AG09319 (cell line): ENCODE measurements around the gene NTF4.
A peak's percentile ranks its signal among the peaks of the same experiment; 100 is the strongest.

Experiments used
- DNase-seq: peaks from one replicate; pipeline ENCODE4 v3.0.0-alpha.2; 2010; ENCODE audit warnings: low read depth; ENCODE audit errors: extremely low read depth
- TF ChIP-seq, protein P1 (sequence below): IDR thresholded peaks from 2 replicates; pipeline ENCODE4 v1.5.1; 2011; ENCODE audit warnings: low read depth, mild to moderate bottlenecking, inconsistent platforms, low read length, moderate library complexity

The NTF4 gene

DNA sequence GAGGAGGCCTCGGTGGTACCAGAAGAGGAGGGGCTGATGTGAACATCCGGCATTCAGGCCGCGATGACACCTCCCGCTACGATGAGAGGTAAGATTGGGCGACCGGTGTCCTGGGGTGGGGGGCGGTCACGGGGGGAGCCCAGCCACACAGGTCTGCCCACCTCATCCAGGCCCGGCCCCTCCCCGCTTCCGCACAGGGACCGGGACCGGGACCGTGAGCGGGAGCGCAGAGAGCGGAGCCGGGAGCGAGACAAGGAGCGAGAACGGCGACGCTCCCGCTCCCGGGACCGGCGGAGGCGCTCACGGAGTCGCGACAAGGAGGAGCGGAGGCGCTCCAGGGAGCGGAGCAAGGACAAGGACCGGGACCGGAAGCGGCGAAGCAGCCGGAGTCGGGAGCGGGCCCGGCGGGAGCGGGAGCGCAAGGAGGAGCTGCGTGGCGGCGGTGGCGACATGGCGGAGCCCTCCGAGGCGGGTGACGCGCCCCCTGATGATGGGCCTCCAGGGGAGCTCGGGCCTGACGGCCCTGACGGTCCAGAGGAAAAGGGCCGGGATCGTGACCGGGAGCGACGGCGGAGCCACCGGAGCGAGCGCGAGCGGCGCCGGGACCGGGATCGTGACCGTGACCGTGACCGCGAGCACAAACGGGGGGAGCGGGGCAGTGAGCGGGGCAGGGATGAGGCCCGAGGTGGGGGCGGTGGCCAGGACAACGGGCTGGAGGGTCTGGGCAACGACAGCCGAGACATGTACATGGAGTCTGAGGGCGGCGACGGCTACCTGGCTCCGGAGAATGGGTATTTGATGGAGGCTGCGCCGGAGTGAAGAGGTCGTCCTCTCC, 43.2 kb upstream of the NTF4 start:
- no peak for DNase-seq
- TF ChIP-seq, protein P1, sequence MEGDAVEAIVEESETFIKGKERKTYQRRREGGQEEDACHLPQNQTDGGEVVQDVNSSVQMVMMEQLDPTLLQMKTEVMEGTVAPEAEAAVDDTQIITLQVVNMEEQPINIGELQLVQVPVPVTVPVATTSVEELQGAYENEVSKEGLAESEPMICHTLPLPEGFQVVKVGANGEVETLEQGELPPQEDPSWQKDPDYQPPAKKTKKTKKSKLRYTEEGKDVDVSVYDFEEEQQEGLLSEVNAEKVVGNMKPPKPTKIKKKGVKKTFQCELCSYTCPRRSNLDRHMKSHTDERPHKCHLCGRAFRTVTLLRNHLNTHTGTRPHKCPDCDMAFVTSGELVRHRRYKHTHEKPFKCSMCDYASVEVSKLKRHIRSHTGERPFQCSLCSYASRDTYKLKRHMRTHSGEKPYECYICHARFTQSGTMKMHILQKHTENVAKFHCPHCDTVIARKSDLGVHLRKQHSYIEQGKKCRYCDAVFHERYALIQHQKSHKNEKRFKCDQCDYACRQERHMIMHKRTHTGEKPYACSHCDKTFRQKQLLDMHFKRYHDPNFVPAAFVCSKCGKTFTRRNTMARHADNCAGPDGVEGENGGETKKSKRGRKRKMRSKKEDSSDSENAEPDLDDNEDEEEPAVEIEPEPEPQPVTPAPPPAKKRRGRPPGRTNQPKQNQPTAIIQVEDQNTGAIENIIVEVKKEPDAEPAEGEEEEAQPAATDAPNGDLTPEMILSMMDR, result no peak

DNA sequence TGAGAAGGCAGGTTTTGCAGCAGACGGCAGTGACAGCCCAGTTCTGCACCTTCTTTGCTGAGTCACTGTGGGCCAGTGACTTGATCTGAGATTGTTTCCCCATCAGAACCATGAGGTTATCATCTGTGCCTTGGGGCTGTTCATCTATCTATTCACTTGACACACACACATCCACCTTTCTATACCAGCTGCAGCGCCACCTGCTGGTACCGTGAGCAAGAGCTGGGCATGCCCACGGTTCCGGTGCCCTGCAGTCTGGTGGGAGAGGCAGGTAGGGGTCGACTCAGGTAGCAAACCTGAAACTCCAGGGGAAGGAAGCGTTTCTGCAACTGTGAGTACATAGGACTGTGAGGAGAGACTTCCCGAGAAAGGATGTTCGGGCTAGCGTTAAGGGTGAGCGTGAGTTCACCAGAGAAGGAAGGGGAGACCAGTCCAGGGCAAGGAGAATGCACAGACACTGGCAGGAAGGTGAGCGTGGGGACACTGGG, 42.1 kb upstream of the NTF4 start:
- TF ChIP-seq, protein P1, result peak; percentile 83
- no peak for DNase-seq

DNA sequence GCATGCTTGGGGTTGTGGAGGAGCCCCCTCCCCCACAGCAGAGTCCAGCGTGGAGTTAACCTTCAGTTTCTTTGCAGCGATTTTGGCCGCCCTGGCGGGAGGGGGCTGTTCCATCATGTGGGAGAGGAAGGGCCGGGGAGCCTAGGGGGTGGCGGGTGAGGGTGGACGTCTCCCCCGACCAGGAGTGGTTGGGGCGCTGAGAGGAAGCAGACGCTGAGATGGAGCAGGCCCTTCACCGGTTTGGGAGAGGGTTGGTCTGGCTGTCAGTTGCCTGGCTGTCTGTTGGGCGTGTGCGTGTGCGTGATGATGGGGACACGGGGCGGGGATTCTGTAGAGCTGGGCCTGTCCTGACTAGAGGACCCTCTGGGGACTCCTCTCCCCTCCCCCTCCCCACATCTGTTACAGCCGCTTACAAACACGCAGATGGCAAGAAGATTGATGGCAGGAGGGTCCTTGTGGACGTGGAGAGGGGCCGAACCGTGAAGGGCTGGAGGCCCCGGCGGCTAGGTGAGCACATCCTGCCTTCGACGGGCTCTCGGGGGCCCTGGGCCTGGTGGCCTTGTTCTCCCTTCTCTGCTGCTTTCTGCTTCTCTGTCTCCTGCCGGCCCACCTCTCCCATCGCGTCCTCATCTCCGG, 39.7 kb upstream of the NTF4 start:
- DNase-seq, result no peak

DNA sequence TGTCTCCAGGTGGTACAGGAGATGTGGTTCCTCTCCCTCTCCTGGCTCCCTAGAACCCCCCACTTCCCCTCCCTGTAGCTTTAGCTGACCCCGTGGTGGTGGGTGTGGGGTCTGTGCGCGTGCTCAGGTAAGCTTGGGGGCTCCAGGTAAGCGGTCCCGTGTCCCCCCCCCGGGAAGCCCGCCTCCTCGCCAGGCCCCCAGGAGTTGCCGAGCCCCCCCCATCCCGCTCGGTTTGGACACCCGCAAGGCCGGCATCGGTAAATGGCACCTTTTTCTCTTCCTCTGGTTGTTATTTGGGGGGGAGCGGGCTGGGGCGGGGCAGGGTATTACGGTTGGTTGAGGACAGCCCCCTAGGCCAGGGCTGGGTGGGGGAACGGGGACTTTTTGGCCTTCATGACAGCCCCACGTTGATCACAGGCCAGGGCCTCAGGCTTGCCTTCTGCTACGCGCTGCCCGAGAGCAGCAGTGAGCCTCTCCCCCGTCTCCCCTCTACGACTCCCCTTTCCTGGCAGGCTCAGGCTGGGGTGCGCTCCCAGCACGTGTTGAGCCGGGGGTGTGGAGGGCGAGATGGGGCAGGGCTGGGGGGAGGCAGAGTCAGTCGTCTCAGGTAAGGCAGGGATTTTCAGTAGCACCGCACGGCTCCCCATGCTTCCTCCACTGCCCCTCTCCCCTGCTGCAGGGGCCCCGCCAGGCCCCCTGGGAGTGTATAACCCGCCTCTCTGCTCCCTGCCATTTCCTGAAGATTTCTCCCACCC, 38.9 kb upstream of the NTF4 start:
- TF ChIP-seq, protein P1, result no peak
- DNase-seq, result no peak

More for the DNA sequence above, 39.7 kb upstream of the NTF4 start:
- TF ChIP-seq, protein P1, result no peak

DNA sequence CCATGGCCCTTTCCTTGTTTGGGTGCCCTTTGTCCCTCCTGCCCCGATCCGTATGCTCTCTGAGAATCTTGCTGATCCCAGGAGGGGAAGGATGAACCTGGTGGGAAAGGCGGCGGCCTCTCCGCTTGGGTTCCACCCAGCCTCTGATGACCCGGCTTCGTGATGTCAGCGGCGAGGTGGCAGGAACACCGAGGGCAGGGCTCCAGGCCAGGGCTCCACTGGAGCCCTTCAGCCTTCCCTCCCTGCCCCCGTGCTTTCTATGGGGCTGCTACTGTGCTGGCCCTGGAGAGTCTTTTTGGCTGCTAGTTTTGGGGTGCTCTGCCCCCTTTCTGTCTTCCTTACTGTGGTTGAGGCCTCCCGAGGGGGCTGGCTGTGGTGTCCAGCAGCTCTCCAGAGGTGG, 37.7 kb upstream of the NTF4 start:
- no peak for DNase-seq
- TF ChIP-seq, protein P1, result no peak

DNA sequence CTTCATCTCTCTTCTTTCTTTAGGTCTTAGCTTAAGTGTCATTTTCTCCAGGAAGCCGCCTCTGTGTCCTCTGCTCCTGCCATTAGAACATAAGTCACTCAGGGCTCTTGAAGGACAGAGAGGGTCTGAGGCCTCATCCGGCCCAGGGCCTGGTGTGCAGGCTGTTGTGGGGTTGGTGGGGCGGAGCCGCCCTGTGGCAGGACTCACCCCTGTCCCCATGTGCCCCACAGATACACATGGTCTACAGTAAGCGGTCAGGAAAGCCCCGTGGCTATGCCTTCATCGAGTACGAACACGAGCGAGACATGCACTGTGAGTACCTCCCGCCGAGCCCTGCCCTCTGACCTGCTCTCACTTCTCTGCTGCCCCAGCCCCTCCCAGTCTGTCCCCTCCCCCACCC, 36.5 kb upstream of the NTF4 start:
- DNase-seq, result no peak
- TF ChIP-seq, protein P1, result no peak
